Astrocyte (in vitro differentiated cells and primary cell): Measurements from ENCODE around the gene F10. TPM values are rescaled to one million over a fixed set of nuclear protein-coding genes. Genes with fewer than 3 reads are reported as not detected.
"Not testable (repeated sequence)": the region's sequence is repeated elsewhere in the genome, so short reads cannot be mapped to it uniquely, and the experiment has no call there.

Experiments used
- DNase-seq: peaks from one replicate; pipeline ENCODE4 v3.0.0-alpha.2; 2010; ENCODE audit warnings: low read depth
- FAIRE-seq: peaks from 2 replicates; lab custom pipeline; 2011; peaks lifted over from hg19 to GRCh38; lab: Jason Lieb, UNC
- H2AFZ ChIP-seq: 2 replicates; pipeline ENCODE4 v1.6.0; 2012; ENCODE audit warnings: low read depth, low read length, inconsistent platforms
- H3K27ac ChIP-seq: 2 replicates; pipeline ENCODE4 v1.5.1; 2011; ENCODE audit warnings: low read depth, low read length, inconsistent platforms
- H3K27me3 ChIP-seq: 2 replicates; pipeline ENCODE4 v1.6.0; 2011; ENCODE audit warnings: low read length, inconsistent platforms; ENCODE audit not compliant: insufficient read depth
- H3K36me3 ChIP-seq: 2 replicates; pipeline ENCODE4 v1.5.1; 2011; ENCODE audit warnings: low read length, inconsistent platforms; ENCODE audit not compliant: insufficient read depth
- H3K4me1 ChIP-seq: 2 replicates; pipeline ENCODE4 v1.5.1; 2011; ENCODE audit warnings: low read length, inconsistent platforms; ENCODE audit not compliant: insufficient read depth
- H3K4me2 ChIP-seq: 2 replicates; pipeline ENCODE4 v1.6.0; 2012; ENCODE audit warnings: low read length, inconsistent platforms
- H3K4me3 ChIP-seq: 2 replicates; pipeline ENCODE4 v1.5.1; 2011; ENCODE audit warnings: low read depth, mild to moderate bottlenecking, low read length, inconsistent platforms; ENCODE audit not compliant: insufficient read depth
- H3K79me2 ChIP-seq: 2 replicates; pipeline ENCODE4 v1.6.0; 2012; ENCODE audit warnings: mild to moderate bottlenecking, low read length, inconsistent platforms; ENCODE audit not compliant: insufficient read depth
- H3K9ac ChIP-seq: 2 replicates; pipeline ENCODE4 v1.6.0; 2012; ENCODE audit warnings: mild to moderate bottlenecking, low read length, inconsistent platforms
- H3K9me3 ChIP-seq: 2 replicates; pipeline ENCODE4 v1.5.1; 2012; ENCODE audit warnings: low read depth, mild to moderate bottlenecking, low read length, inconsistent platforms; ENCODE audit not compliant: insufficient read depth
- H4K20me1 ChIP-seq: 2 replicates; pipeline ENCODE4 v1.6.0; 2012; ENCODE audit warnings: low read length, inconsistent platforms; ENCODE audit not compliant: insufficient read depth
- H3K27ac Mint-ChIP-seq: one replicate; pipeline ENCODE4 v1.8.0; 2021; ENCODE audit warnings: mild to moderate bottlenecking, mixed read lengths; ENCODE audit not compliant: unreplicated experiment
- H3K27me3 Mint-ChIP-seq: one replicate; pipeline ENCODE4 v1.8.0; 2021; ENCODE audit warnings: low read depth, mixed read lengths; ENCODE audit not compliant: unreplicated experiment
- H3K36me3 Mint-ChIP-seq: one replicate; pipeline ENCODE4 v1.8.0; 2021; ENCODE audit warnings: low read depth, mixed read lengths; ENCODE audit not compliant: unreplicated experiment
- H3K4me1 Mint-ChIP-seq: one replicate; pipeline ENCODE4 v1.8.0; 2021; ENCODE audit warnings: low read depth, mixed read lengths; ENCODE audit not compliant: unreplicated experiment
- H3K4me3 Mint-ChIP-seq: one replicate; pipeline ENCODE4 v1.8.0; 2021; ENCODE audit warnings: mild to moderate bottlenecking, moderate library complexity, mixed read lengths; ENCODE audit not compliant: unreplicated experiment
- H3K9me3 Mint-ChIP-seq: one replicate; pipeline ENCODE4 v1.8.0; 2021; ENCODE audit warnings: mild to moderate bottlenecking, mixed read lengths; ENCODE audit not compliant: unreplicated experiment
- EZH2 ChIP-seq: IDR thresholded peaks from 2 replicates; pipeline ENCODE4 v1.6.1; 2012; ENCODE audit warnings: mild to moderate bottlenecking, low read length, inconsistent platforms; ENCODE audit not compliant: insufficient read depth
- total RNA-seq: library from RNA; stranded (reverse); gene quantifications from 2 replicates; pipeline ENCODE4 v1.2.1, GENCODE V29; 2021
- TF ChIP-seq, protein P1 (sequence below): IDR thresholded peaks from 2 replicates; pipeline ENCODE4 v1.5.1; 2011; ENCODE audit warnings: low read depth, mild to moderate bottlenecking, inconsistent platforms, low read length, moderate library complexity; ENCODE audit not compliant: insufficient read depth

Gene F10
- total RNA-seq, 1 donor from 2014 or later: 0.45 TPM

GRCh38 chr13:113160983-113161382 is 38.4 kb downstream of the F10 start:
- Histone ChIP-seq H4K20me1 (no peaks in the 10 kb centered on the region), H3K27ac (no peak overlapping the region), H2AFZ (no peak overlapping the region), H3K79me2 (no peaks in the 10 kb centered on the region), H3K4me3 (no peak overlapping the region), H3K27me3 (no peaks in the 10 kb centered on the region), H3K4me1 (no peaks in the 10 kb centered on the region), H3K36me3 (no peaks in the 10 kb centered on the region), H3K9me3 (no peaks in the 10 kb centered on the region), H3K4me2 (no peak overlapping the region), H3K9ac (no peak overlapping the region)
- Mint-ChIP-seq H3K36me3 (no peaks in the 10 kb centered on the region), H3K4me1 (peaks cover 2% of the 10 kb centered on the region), H3K9me3 (no peaks in the 10 kb centered on the region), H3K27ac (no peak overlapping the region), H3K4me3 (no peak overlapping the region), H3K27me3 (peaks cover 18% of the 10 kb centered on the region)
- TF ChIP-seq, protein P1, sequence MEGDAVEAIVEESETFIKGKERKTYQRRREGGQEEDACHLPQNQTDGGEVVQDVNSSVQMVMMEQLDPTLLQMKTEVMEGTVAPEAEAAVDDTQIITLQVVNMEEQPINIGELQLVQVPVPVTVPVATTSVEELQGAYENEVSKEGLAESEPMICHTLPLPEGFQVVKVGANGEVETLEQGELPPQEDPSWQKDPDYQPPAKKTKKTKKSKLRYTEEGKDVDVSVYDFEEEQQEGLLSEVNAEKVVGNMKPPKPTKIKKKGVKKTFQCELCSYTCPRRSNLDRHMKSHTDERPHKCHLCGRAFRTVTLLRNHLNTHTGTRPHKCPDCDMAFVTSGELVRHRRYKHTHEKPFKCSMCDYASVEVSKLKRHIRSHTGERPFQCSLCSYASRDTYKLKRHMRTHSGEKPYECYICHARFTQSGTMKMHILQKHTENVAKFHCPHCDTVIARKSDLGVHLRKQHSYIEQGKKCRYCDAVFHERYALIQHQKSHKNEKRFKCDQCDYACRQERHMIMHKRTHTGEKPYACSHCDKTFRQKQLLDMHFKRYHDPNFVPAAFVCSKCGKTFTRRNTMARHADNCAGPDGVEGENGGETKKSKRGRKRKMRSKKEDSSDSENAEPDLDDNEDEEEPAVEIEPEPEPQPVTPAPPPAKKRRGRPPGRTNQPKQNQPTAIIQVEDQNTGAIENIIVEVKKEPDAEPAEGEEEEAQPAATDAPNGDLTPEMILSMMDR: no peak
- no peak for TF ChIP-seq EZH2
- no peak for FAIRE-seq
- DNase-seq: no peak

DNA sequence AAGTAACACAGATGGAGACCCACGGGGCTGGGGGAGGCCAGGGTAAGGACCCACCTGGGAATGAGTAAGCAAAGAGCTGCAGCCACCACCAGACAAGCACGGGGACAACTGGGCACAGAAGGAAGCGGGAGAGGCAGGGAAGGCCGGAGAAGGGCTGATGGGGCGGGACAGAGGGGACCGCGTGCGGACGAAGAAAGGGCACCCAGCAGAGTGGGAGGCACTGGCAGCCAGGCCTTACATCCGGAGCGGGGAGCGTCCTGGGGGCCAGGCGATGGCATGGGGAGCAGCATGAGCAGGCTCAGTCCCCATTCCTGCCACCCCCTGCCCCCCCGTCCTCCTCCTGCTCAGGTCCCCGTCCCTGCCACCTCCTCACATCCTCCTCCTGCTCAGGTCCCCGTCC is 38.8 kb downstream of the F10 start:
- no peaks in the 10 kb centered on the region for H3K9me3 Mint-ChIP-seq
- peaks cover 2% of the 10 kb centered on the region for H3K36me3 Mint-ChIP-seq
- Histone ChIP-seq H3K9ac (no peak overlapping the region), H3K9me3 (no peaks in the 10 kb centered on the region), H3K36me3 (no peaks in the 10 kb centered on the region), H3K4me1 (no peaks in the 10 kb centered on the region), H3K27me3 (no peaks in the 10 kb centered on the region), H4K20me1 (no peaks in the 10 kb centered on the region), H3K4me3 (no peak overlapping the region), H3K4me2 (no peak overlapping the region), H3K27ac (no peak overlapping the region), H2AFZ (no peak overlapping the region), H3K79me2 (no peaks in the 10 kb centered on the region)
- H3K4me1 Mint-ChIP-seq: peaks cover 2% of the 10 kb centered on the region
- H3K27me3 Mint-ChIP-seq: peaks cover 18% of the 10 kb centered on the region
- no peak for FAIRE-seq
- H3K4me3 Mint-ChIP-seq: no peak overlapping the region
- H3K27ac Mint-ChIP-seq: no peak overlapping the region
- no peak for TF ChIP-seq EZH2
- TF ChIP-seq, protein P1: no peak
- DNase-seq: no peak

DNA sequence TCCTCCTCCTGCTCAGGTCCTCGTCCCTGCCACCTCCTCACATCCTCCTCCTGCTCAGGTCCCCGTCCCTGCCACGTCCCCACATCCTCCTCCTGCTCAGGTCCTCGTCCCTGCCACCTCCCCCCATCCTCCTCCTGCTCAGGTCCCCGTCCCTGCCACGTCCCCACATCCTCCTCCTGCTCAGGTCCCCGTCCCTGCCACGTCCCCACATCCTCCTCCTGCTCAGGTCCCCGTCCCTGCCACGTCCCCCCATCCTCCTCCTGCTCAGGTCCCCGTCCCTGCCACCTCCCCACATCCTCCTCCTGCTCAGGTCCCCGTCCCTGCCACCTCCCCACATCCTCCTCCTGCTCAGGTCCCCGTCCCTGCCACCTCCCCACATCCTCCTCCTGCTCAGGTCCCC is 39.4 kb downstream of the F10 start:
- H3K36me3 Mint-ChIP-seq, H4K20me1 ChIP-seq, H3K9me3 Mint-ChIP-seq, H3K9me3 ChIP-seq, H3K9ac ChIP-seq, FAIRE-seq, H3K4me1 Mint-ChIP-seq, H3K4me3 Mint-ChIP-seq, H2AFZ ChIP-seq, H3K4me3 ChIP-seq, H3K36me3 ChIP-seq, H3K27ac ChIP-seq, H3K4me1 ChIP-seq, H3K27ac Mint-ChIP-seq, DNase-seq, H3K79me2 ChIP-seq, H3K4me2 ChIP-seq, H3K27me3 ChIP-seq: not testable (repeated sequence)
- H3K27me3 Mint-ChIP-seq: peaks cover 18% of the 10 kb centered on the region
